Measurements from ENCODE around the gene NEDD9.

NEDD9 gene

GRCh38 chr6:11202513-11203305 is 29.8 kb downstream of the NEDD9 start:
- DNase-seq (ENCODE audit: low read depth, low spot score) = no peak

DNA sequence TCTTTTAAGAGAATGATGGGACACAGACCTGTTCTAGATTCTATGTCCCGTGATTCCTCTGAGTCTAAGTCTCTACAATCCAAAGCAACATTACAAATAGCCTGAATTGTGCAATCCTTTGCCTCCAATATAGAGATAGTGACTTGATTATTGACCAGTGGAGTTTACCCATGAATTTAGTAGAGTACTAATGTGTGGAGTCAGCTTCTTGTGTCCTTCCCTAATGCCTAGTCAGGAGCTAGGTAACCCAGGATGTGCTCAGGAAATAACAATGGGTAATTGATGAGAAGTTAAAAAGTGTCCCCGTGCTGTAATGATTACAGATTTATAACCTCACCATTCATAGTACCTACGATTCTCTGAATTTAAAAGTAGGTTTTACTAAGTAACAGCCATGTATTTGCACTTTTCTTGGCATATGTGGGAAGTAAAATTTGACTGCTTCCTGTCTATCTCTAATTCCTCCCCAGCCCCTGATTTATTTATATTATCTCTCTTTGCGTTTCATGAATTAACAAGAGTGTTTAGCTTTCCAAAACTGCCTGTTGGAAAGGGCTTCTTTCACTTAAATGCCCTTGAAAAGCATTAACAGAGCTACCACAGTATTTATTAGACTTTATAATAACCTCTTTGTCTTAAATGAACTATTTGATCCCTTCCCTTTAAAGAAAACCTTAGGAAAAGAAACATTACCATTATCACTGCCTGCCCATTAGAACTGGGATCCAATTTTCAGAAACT is 30.5 kb downstream of the NEDD9 start:
- no peak for DNase-seq (ENCODE audit: low read depth, low spot score)

- no peak for DNase-seq (ENCODE audit: low read depth, low spot score)
These were observed 31.5 kb downstream of the NEDD9 start for GRCh38 chr6:11201015-11201414.

GRCh38 chr6:11200356-11200755 is 32.1 kb downstream of the NEDD9 start:
- DNase-seq (ENCODE audit: low read depth, low spot score) = no peak

- DNase-seq (ENCODE audit: low read depth, low spot score) = no peak
These were observed 33.5 kb downstream of the NEDD9 start for GRCh38 chr6:11198663-11199603.

DNA sequence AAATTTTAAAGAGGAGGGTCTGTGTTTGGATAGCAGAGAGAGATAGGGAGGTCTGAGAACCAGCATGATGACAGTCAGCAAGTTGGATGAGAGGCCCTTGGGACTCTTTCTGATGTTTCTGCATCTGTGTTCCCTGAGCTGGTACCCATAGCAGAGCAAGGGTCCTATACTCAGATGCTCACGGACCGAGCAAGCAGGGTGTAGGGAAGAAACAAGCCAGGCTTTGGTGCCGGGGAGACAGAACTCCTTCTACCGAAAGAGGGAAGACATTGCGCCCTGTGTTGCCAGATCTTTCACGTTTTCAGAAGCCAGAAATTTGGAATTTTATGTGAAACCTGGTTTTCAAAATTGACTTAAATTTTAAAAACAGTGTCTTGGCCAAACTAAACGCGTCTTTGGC is 34.6 kb downstream of the NEDD9 start:
- no peak for DNase-seq (ENCODE audit: low read depth, low spot score)

DNA sequence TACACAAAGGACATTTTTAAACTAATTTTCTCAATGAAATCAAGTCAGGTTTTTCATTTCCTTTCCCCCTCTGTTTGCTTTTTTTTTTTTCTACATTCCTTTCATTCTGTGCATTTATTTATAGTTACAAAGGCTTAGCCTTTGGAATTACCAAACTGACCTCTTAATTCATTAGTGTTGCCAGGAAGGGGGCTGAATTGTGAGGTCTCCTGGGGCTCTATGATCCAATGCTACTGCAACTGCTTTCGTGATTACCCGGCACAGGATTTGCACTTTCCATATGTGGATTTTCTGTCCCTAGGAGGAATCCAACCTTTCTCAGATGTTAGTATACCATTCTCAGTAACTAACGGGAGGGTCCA is 35.3 kb downstream of the NEDD9 start:
- peak; percentile 90 for DNase-seq (ENCODE audit: low read depth, low spot score)

DNA sequence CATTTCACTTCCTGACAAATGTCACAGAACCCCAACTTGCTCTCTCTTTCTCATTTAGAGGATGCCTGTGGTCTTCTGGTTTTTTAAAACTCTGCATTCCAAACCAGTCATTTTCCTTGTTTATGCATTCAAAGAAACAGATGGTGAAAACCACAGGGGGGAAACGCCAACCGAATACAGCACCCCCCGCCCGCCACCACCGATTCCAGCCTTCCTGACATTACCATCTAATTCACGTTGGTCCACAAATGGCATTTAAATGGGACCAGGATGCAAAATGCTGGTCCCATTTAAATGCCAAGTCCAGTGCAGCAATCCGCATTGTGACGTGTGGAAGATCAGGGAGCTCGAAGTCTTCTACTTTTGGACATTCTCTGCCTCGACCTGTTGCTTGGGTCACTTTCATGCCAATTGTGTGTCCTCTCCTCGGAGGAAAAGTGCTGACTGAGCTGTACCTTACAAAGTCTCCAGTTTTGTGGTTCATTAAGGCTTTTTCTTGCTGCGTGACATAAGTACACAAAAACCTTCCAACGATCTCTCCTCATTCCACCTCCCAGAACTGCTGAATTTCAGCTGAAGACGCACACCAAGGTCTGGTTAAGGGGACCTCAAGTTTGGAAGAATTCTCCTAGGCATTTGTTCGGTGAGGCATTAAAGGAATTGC is 35.8 kb downstream of the NEDD9 start:
- peak; percentile 94 for DNase-seq (ENCODE audit: low read depth, low spot score)

DNA sequence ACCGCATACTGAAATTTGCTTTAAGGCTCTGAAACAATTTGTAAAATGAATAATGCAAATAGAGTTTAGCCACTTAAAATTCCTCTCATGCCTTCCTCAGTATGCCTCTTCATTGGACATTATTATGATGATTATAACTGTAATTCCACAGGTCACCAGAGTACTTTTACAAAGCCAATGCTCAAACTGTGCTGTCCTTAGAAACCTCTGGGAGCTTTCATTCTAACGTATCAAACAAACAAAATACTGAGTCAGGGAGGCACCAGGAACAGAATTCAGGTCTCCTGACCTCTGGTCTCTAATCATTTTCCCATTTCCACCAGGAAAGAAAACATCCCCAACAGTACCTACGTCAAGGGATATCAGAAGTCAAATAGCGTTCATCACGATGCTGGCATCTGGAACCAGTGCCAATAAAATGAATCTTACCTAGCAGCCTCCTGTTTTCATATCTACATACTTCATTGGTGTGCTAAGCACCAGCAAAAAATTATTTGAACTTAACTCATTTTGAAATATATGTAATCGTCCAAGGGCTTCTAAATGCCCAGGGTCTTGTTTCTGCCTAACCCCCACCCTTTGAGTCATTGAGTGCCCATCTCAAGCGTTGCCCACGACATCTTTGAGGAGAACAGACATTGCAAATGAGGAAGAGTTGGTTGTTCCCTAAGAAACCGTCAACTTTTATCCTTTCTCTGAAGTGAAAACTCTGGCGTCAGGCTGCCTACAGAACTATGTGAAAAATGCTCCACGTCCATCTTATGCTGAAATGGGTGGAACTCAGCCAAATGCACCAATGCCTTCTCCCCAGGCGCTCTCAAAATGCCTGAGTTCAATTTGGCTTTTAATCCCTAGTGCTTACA is 37.9 kb downstream of the NEDD9 start:
- peak; percentile 94 for DNase-seq (ENCODE audit: low read depth, low spot score)

DNA sequence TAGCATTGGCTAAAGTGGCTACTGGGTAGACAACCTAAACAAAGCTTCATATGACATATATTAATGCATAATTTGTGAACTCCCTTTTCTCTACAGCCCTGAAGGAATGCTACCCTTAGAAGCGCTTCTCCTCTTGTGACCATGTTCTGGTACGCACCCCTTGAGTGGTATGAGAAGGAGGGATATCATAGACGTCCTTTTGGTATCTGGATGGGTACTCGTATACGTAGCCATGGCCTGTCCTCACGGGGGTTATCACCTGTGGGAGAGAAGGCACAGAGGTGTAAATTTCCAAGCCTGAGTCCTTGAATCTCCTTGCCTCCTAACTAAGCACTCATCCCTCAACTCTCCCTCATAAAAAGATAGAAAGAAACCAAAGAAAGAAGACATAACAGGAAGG is 39.0 kb downstream of the NEDD9 start:
- DNase-seq (ENCODE audit: low read depth, low spot score) = no peak

- no peak for DNase-seq (ENCODE audit: low read depth, low spot score)
These were observed 40.3 kb downstream of the NEDD9 start for GRCh38 chr6:11192167-11192566.

DNA sequence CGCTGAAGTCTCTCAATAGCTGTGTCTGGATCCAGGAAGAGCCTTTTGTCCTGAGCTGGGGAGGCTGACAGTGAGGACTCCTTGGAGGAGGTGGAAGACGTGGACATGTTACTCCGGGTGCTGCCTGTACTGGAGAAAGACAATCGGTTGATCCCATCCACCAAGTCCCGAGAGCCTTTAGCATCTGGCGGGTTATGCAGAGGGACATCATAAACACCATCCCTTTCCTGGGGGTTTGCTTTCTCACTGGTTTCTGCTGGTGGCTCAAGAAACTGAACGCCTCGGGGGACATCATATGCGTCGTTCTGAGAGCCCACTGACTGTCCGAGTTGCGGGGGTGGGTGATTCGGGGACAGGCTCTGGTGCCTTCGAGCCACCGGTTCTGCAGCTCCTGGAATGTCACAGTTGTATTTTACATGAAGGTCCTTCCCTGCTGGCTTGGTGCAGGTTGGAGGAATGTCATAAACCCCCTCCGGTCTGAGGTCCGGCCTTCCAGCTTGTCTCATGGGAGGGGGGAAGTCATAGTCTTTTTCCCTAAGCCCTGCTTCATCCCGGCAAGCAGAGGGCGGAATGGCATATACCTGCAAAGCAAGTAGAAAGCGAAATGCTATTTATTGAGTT is 41.7 kb downstream of the NEDD9 start:
- DNase-seq (ENCODE audit: low read depth, low spot score) = no peak

DNA sequence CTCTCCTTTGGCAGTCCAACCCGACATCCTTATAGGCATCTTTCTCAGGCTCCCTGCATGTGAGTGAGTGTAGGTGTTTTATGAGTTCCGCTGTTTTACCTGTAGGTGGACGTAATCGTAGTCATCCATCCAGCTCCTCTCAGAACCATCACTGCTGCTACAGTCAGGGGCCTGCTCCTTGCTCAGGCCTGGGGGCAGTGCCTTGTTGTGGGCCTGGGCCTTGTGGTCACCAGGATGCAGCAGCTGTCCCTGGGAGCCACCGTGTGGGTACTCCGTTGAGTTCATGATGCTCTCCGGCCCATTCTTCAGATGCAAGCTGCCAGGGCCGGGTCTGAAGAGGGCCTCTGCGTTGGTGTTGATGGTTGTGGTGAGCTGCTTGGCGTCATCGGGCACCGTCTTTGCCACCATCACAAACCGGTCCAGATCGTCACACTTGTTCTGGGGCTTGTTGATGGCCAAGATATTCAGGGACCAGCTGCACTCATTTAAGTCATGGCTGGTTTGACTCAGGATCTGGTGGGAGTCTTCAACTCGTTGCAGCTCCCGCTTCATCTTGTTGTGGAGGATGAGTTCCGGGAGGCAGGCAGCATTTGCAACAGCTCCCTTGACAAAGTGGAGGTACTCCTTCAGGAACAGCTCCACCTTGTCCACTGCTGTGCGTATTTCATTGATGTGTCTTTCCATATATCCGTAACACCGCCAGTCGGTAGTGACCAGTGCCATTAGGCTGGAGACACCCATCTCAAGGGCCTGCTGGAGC is 42.4 kb downstream of the NEDD9 start:
- DNase-seq (ENCODE audit: low read depth, low spot score) = no peak

GRCh38 chr6:11188161-11188915 is 44.1 kb downstream of the NEDD9 start:
- DNase-seq (ENCODE audit: low read depth, low spot score) = no peak

DNA sequence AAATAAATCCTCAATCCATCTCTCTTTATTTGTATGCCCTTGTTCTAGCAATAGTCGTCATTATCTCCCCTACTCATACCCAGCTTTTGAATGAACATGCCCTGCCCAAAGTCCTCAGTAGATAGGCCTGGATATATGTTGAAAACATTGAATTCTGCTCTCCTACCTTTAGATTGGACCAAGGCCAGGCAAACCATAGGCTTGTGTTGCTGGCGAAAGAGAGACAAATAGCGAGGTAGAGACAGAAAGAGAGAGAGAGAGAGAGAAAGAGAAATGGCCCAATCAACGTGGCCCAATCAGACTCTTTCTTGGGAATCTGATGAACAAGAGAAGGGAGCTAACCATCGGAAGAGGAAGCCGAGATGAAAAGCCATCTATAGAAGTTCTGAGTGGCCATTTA is 45.2 kb downstream of the NEDD9 start:
- DNase-seq (ENCODE audit: low read depth, low spot score) = no peak

DNA sequence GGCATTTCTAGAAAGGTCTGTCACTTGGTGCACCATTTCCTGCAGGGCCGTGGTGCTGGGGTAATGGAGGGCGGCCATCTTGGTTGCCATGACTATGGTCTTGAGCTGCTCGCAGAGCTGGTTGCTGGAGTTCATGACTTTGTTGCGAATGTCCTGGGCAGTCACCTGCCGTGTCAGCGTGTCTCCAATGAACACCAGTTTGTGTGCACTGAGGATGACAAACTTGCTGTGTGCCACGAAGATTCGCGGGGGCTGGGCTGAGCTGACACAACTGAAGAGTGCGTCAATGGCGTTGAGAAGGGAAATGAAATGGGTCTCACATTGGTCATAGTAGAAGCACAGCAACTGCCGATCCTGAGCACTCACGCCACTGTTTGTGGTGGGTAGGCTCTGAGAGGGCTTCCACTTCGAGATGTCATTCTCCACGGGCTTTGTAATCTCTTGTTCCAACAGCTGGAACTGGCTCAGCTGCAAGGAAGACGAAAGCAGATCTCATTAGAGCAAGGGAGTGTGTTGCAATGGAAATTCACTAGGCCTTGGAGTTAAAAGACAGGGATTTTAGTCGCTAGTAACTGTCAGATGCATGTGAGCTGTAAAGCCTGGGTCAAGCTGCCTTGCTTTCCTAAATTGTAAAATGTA is 47.1 kb downstream of the NEDD9 start:
- no peak for DNase-seq (ENCODE audit: low read depth, low spot score)

- DNase-seq (ENCODE audit: low read depth, low spot score) = no peak
These were observed 48.6 kb downstream of the NEDD9 start for GRCh38 chr6:11183761-11184362.
